ENCODE results near the gene KRTAP10-10.
"Not testable (repeated sequence)": the region's sequence is repeated elsewhere in the genome, so short reads cannot be mapped to it uniquely, and the experiment has no call there.

Gene KRTAP10-10

GRCh38 chr21:44627181-44627822 lies 9.9 kb upstream of the KRTAP10-10 start:
- DNase-seq = not testable (repeated sequence)

- DNase-seq = not testable (repeated sequence)
Measured at GRCh38 chr21:44627831-44628233, 9.3 kb upstream of the KRTAP10-10 start.

- DNase-seq = no peak
Measured at GRCh38 chr21:44628707-44629391, 8.3 kb upstream of the KRTAP10-10 start.

- DNase-seq = no peak
Measured at GRCh38 chr21:44630440-44630839, 6.7 kb upstream of the KRTAP10-10 start.

GRCh38 chr21:44632067-44632466 lies 5.1 kb upstream of the KRTAP10-10 start:
- DNase-seq = no peak

GRCh38 chr21:44636209-44637017 lies 743 bp upstream of the KRTAP10-10 start:
- DNase-seq = no peak

- DNase-seq = not testable (repeated sequence)
Measured at GRCh38 chr21:44637851-44638348, 744 bp downstream of the KRTAP10-10 start.

- not testable (repeated sequence) for DNase-seq
Measured at GRCh38 chr21:44638506-44639330, 1.6 kb downstream of the KRTAP10-10 start.

- DNase-seq = no peak
Measured at GRCh38 chr21:44639331-44639655, 2.1 kb downstream of the KRTAP10-10 start.

GRCh38 chr21:44640761-44641160 lies 3.6 kb downstream of the KRTAP10-10 start:
- DNase-seq = no peak

GRCh38 chr21:44643741-44644310 lies 6.7 kb downstream of the KRTAP10-10 start:
- DNase-seq = no peak

GRCh38 chr21:44644878-44645277 lies 7.7 kb downstream of the KRTAP10-10 start:
- DNase-seq = no peak

- DNase-seq = not testable (repeated sequence)
Measured at GRCh38 chr21:44646366-44647221, 9.4 kb downstream of the KRTAP10-10 start, which contains the start of gene KRTAP10-11. KRTAP10-11 (plus strand) TSS chr21:44646414; CDS start chr21:44646459, 45 bp downstream.

- no peak for DNase-seq
Measured at GRCh38 chr21:44647222-44647552, 10.0 kb downstream of the KRTAP10-10 start.

- no peak for DNase-seq
Measured at GRCh38 chr21:44648557-44649311, 11.6 kb downstream of the KRTAP10-10 start.

- DNase-seq = no peak
Measured at GRCh38 chr21:44649521-44650100, 12.5 kb downstream of the KRTAP10-10 start.

GRCh38 chr21:44650265-44650972 lies 13.3 kb downstream of the KRTAP10-10 start:
- no peak for DNase-seq

GRCh38 chr21:44650973-44651675 lies 14.0 kb downstream of the KRTAP10-10 start:
- DNase-seq = no peak

GRCh38 chr21:44653123-44653522 lies 16.0 kb downstream of the KRTAP10-10 start:
- DNase-seq = no peak
